GM19468 (cell line): ENCODE data around the gene CD300A.
A peak's percentile ranks its signal among the peaks of the same experiment; 100 is the strongest.
"Not testable (repeated sequence)": the region's sequence is repeated elsewhere in the genome, so short reads cannot be mapped to it uniquely, and the experiment has no call there.

Experiments
- ATAC-seq: cut with Tn5 transposase; IDR thresholded peaks from one replicate; pipeline ENCODE4 v1.9.1; 2021; ENCODE audit warnings: mild to moderate bottlenecking, moderate library complexity, moderate number of reproducible peaks; ENCODE audit not compliant: unreplicated experiment; ENCODE audit errors: extremely low read depth

CD300A gene

GRCh38 chr17:74475189-74475588 lies 8.8 kb downstream of the CD300A start:
- no peak for ATAC-seq

DNA sequence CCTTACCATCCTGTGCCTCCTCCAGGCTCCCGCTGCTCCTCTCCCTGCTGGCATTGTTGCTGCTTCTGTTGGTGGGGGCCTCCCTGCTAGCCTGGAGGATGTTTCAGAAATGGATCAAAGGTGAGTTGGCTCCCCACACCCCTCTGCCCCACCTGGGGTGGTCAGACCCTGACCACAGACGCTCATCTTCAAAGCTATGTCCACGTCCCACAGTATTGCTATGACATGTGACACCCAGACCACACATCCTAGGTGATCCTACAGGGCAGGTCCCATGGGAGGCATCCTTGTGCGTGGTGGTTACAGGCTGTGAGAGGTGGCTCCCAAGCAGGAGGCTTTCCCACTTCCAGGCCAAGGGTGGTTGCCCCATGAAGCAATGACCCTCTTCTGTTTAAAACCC lies 11.0 kb downstream of the CD300A start:
- ATAC-seq, result no peak

- ATAC-seq, result peak; percentile 19
Measured at GRCh38 chr17:74478420-74479100, 12.1 kb downstream of the CD300A start.

DNA sequence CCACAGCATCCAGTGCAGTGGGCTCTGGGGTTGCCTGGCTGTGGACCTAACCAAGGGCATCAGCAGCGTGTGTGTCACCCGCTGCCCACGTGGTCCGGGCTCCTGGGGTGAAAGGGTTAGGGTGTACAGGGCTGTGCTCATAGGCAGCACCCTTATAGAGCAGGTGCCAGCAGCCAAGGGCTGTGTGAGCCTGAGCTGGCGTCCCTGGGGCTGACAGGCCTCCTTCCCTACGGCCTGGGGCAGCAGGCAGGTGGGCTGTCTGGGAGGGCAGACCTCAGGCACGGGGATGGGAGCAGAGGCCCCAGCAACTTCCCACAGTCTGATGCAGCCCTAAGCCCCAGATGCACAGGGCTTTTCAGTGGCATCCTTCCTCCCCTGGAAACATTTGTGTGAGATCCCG lies 13.9 kb downstream of the CD300A start:
- no peak for ATAC-seq

- ATAC-seq, result no peak
Measured at GRCh38 chr17:74481621-74482020, 15.2 kb downstream of the CD300A start.

- no peak for ATAC-seq
Measured at GRCh38 chr17:74484066-74484465, 17.6 kb downstream of the CD300A start.

- no peak for ATAC-seq
Measured at GRCh38 chr17:74485022-74485743, 18.7 kb downstream of the CD300A start.

DNA sequence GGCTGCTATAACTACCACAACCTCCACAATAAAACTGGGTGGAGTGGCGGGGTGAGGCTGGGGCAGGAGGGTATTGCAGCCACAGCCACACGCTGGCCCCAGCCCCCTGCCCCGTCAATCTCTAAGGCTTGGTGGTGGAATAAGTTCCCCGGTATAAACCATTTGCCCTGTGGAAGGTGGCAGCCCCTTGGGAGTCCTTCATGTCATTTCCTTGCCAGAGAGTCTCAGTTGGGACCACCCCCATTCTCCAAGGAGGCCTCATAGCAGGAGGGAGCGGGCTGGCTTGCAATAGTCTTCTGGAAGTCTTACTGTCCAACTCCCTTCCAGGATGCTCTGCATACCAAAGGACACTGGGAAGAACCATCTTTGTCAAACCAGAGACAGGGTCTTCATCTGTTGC lies 19.4 kb downstream of the CD300A start:
- no peak for ATAC-seq

GRCh38 chr17:74488276-74488675 lies 21.8 kb downstream of the CD300A start:
- not testable (repeated sequence) for ATAC-seq

DNA sequence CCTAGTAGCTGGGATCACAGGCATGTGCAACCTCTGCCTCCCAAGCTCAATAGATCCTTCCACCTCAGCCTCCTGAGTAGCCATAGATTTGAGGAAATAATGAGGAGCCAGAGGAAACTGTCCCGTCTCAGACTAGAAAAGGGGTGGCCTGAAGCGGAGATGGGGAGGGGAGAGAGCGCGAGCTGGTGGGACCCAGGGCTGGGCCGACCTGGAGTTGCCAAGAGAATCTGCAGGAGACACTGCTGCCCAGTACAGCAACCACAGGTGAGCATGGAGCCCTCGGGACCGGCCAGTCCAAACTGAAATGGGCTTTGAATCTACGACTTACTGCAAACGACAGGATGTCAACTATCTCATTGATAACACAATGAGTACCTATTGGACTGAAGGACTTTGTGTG lies 24.3 kb downstream of the CD300A start:
- ATAC-seq, result no peak

DNA sequence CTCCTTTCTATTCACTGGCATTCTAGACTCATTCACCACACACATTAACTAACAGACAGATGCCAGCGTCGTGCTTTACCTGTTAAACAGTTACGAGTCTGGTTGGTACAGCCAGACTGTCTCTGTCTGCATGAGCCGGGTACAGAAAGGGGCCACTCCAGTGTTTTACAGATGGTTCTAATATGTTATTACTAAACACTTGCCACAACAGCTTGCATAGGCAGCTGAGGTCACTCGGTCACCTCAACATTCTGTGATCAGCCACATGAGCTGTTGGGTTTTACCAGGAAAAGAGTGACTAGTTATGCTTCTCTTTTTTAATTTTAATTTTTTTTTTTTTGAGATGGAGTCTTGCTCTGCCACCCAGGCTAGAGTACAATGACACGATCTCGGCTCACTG lies 25.2 kb downstream of the CD300A start:
- no peak for ATAC-seq

GRCh38 chr17:74493331-74493833 lies 26.9 kb downstream of the CD300A start:
- ATAC-seq, result no peak

GRCh38 chr17:74497471-74497870 lies 31.0 kb downstream of the CD300A start:
- ATAC-seq, result no peak

DNA sequence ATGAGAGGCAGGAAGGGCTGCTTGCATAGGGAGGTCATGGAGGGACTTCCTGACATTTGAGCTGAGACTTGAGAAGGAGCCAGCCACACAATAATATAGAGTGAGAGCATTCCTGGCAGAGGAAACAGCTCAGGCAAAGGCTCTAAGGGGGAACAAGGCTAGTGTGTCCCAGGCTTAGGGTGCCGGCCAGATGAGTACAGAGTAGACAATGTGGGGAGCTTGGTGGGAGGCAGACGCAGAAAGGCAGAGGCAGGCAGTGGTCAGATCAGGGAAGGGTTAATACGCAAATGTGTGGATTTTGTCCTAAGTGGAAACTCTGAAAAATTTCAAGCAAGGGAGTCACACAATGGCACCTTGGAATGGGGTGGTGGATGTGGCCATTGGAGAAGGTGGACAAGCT lies 33.6 kb downstream of the CD300A start:
- no peak for ATAC-seq

- ATAC-seq, result no peak
Measured at GRCh38 chr17:74502861-74503260, 36.4 kb downstream of the CD300A start.

GRCh38 chr17:74503949-74504348 lies 37.5 kb downstream of the CD300A start:
- ATAC-seq, result not testable (repeated sequence)

- ATAC-seq, result no peak
Measured at GRCh38 chr17:74508156-74508555, 41.7 kb downstream of the CD300A start.

- ATAC-seq, result no peak
Measured at GRCh38 chr17:74512036-74512435, 45.6 kb downstream of the CD300A start.

- no peak for ATAC-seq
Measured at GRCh38 chr17:74512624-74513091, 46.2 kb downstream of the CD300A start.

DNA sequence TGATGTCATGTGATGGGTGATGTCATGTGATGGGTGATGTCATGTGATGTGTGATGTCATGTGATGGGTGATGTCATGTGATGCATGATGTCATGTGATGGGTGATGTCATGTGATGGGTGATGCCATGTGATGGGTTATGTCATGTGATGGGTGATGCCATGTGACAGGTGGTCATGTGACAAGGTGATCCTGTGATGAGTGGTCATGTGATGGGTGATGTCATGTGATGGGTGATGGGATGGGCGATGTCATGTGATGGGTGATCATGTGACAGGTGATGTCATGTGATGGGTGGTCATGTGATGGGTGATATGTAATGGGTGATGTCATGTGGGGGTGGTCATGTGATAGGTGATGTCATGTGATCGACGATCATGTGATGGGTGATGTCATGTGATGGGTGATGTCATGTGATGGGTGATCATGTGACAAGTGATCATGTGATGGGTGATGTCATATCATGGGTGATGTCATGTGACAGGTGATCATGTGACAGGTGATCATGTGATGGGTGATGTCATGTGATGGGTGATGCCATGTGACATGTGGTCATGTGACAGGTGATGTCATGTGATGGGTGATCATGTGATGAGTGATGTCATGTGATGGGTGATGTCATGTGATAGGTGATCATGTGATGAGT lies 47.7 kb downstream of the CD300A start:
- no peak for ATAC-seq
